Uterus (tissue), 2 donors: Measurements from ENCODE around the gene UNC13B.

Experiments used
- POLR2A ChIP-seq, 2 donors: fragments of 450-650 bp; IDR thresholded peaks; one replicate each; pipeline ENCODE4 v1.6.1; 2016; ENCODE audit warnings: antibody characterized with exemption in 2 of 2, mild to moderate bottlenecking in 1 of 2, moderate library complexity in 1 of 2
- TF ChIP-seq, protein P1 (sequence below), 4 experiments: fragments of 200-600 bp in 2 of 4; fragments of 450-650 bp in 2 of 4; sonication (generic) in 2 of 4; IDR thresholded peaks; one replicate each; pipeline ENCODE4 v1.5.1; 2016 to 2019; ENCODE audit warnings: antibody characterized with exemption in 4 of 4, mild to moderate bottlenecking in 2 of 4, moderate library complexity in 1 of 4

DNA sequence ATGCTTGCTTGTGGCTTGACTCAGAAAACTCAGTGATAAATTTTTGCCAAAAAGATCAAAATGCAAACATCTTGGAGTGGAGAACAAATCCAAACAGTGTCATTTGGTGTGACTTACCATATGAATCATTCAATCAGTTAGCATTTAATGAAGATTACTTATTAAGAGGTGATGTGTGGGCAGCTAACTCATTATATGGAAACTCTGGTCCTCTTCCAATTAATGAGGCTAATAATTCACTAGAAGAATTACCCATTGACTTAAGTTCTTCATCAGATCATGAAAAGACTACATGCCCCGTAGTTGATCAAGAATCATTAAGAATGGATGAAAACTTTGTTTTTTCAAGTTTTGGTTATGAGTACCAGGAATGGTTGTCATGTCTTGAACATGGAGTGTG lies 141.8 kb downstream of the UNC13B start:
- TF ChIP-seq, protein P1, sequence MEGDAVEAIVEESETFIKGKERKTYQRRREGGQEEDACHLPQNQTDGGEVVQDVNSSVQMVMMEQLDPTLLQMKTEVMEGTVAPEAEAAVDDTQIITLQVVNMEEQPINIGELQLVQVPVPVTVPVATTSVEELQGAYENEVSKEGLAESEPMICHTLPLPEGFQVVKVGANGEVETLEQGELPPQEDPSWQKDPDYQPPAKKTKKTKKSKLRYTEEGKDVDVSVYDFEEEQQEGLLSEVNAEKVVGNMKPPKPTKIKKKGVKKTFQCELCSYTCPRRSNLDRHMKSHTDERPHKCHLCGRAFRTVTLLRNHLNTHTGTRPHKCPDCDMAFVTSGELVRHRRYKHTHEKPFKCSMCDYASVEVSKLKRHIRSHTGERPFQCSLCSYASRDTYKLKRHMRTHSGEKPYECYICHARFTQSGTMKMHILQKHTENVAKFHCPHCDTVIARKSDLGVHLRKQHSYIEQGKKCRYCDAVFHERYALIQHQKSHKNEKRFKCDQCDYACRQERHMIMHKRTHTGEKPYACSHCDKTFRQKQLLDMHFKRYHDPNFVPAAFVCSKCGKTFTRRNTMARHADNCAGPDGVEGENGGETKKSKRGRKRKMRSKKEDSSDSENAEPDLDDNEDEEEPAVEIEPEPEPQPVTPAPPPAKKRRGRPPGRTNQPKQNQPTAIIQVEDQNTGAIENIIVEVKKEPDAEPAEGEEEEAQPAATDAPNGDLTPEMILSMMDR (IDR thresholded peaks at IDR 0.05) = no peak
- no peak for TF ChIP-seq POLR2A (IDR thresholded peaks at IDR 0.05)
